ENCODE data around the gene CCER1.

The CCER1 gene

GRCh38 chr12:90969851-90970250, 14.9 kb upstream of the CCER1 start:
- H3K9me3 ChIP-seq (ENCODE audit: control insufficient read depth in 2 of 2, low read length in 2 of 2), result no peaks in the 10 kb centered on the region
- H3K4me1 ChIP-seq (ENCODE audit: control insufficient read depth, insufficient read depth, low read length), result no peaks in the 10 kb centered on the region
- H3K4me3 ChIP-seq (ENCODE audit: low read length in 2 of 2), result no peak overlapping the region
- no peaks in the 10 kb centered on the region for H3K27me3 ChIP-seq (ENCODE audit: control insufficient read depth in 1 of 2, insufficient read depth in 2 of 2, low read length in 2 of 2)
- H3K27ac ChIP-seq (ENCODE audit: low read length), result no peak overlapping the region
- no peak overlapping the region for H3K9ac ChIP-seq (ENCODE audit: low read length in 2 of 2)
- H3K36me3 ChIP-seq (ENCODE audit: control insufficient read depth in 2 of 2, insufficient read depth in 2 of 2, low read length in 2 of 2), result no peaks in the 10 kb centered on the region

GRCh38 chr12:90969346-90969745, 14.4 kb upstream of the CCER1 start:
- H3K36me3 ChIP-seq (ENCODE audit: control insufficient read depth in 2 of 2, insufficient read depth in 2 of 2, low read length in 2 of 2), result no peaks in the 10 kb centered on the region
- no peak overlapping the region for H3K4me3 ChIP-seq (ENCODE audit: low read length in 2 of 2)
- H3K4me1 ChIP-seq (ENCODE audit: control insufficient read depth, insufficient read depth, low read length), result no peaks in the 10 kb centered on the region
- H3K27me3 ChIP-seq (ENCODE audit: control insufficient read depth in 1 of 2, insufficient read depth in 2 of 2, low read length in 2 of 2), result no peaks in the 10 kb centered on the region
- H3K9ac ChIP-seq (ENCODE audit: low read length in 2 of 2), result no peak overlapping the region
- H3K9me3 ChIP-seq (ENCODE audit: control insufficient read depth in 2 of 2, low read length in 2 of 2), result no peaks in the 10 kb centered on the region
- H3K27ac ChIP-seq (ENCODE audit: low read length), result no peak overlapping the region

- no peak overlapping the region for H3K27ac ChIP-seq (ENCODE audit: low read length)
- no peaks in the 10 kb centered on the region for H3K9me3 ChIP-seq (ENCODE audit: control insufficient read depth in 2 of 2, low read length in 2 of 2)
- H3K4me1 ChIP-seq (ENCODE audit: control insufficient read depth, insufficient read depth, low read length), result no peaks in the 10 kb centered on the region
- no peaks in the 10 kb centered on the region for H3K27me3 ChIP-seq (ENCODE audit: control insufficient read depth in 1 of 2, insufficient read depth in 2 of 2, low read length in 2 of 2)
- no peak overlapping the region for H3K9ac ChIP-seq (ENCODE audit: low read length in 2 of 2)
- no peak overlapping the region for H3K4me3 ChIP-seq (ENCODE audit: low read length in 2 of 2)
- H3K36me3 ChIP-seq (ENCODE audit: control insufficient read depth in 2 of 2, insufficient read depth in 2 of 2, low read length in 2 of 2), result no peaks in the 10 kb centered on the region
Observed at GRCh38 chr12:90965204-90965603, 10.2 kb upstream of the CCER1 start.

- no peaks in the 10 kb centered on the region for H3K4me1 ChIP-seq (ENCODE audit: control insufficient read depth, insufficient read depth, low read length)
- no peaks in the 10 kb centered on the region for H3K9me3 ChIP-seq (ENCODE audit: control insufficient read depth in 2 of 2, low read length in 2 of 2)
- no peak overlapping the region for H3K27ac ChIP-seq (ENCODE audit: low read length)
- no peaks in the 10 kb centered on the region for H3K27me3 ChIP-seq (ENCODE audit: control insufficient read depth in 1 of 2, insufficient read depth in 2 of 2, low read length in 2 of 2)
- no peak overlapping the region for H3K4me3 ChIP-seq (ENCODE audit: low read length in 2 of 2)
- no peaks in the 10 kb centered on the region for H3K36me3 ChIP-seq (ENCODE audit: control insufficient read depth in 2 of 2, insufficient read depth in 2 of 2, low read length in 2 of 2)
- H3K9ac ChIP-seq (ENCODE audit: low read length in 2 of 2), result no peak overlapping the region
Observed at GRCh38 chr12:90964616-90965015, 9.6 kb upstream of the CCER1 start.

- Histone ChIP-seq H3K4me1 (ENCODE audit: control insufficient read depth, insufficient read depth, low read length) (no peaks in the 10 kb centered on the region), H3K9ac (ENCODE audit: low read length in 2 of 2) (no peak overlapping the region), H3K4me3 (ENCODE audit: low read length in 2 of 2) (no peak overlapping the region), H3K9me3 (ENCODE audit: control insufficient read depth in 2 of 2, low read length in 2 of 2) (no peaks in the 10 kb centered on the region), H3K36me3 (ENCODE audit: control insufficient read depth in 2 of 2, insufficient read depth in 2 of 2, low read length in 2 of 2) (no peaks in the 10 kb centered on the region), H3K27ac (ENCODE audit: low read length) (no peak overlapping the region), H3K27me3 (ENCODE audit: control insufficient read depth in 1 of 2, insufficient read depth in 2 of 2, low read length in 2 of 2) (no peaks in the 10 kb centered on the region)
Observed at GRCh38 chr12:90963946-90964345, 9.0 kb upstream of the CCER1 start.

- H3K4me3 ChIP-seq (ENCODE audit: low read length in 2 of 2), result no peak overlapping the region
- H3K9me3 ChIP-seq (ENCODE audit: control insufficient read depth in 2 of 2, low read length in 2 of 2), result no peaks in the 10 kb centered on the region
Observed at GRCh38 chr12:90961154-90961553, 6.2 kb upstream of the CCER1 start.

GRCh38 chr12:90959538-90960139, 4.7 kb upstream of the CCER1 start:
- H3K27ac ChIP-seq (ENCODE audit: low read length), result no peak overlapping the region
- H3K4me3 ChIP-seq (ENCODE audit: low read length in 2 of 2), result no peak overlapping the region
- no peaks in the 10 kb centered on the region for H3K4me1 ChIP-seq (ENCODE audit: control insufficient read depth, insufficient read depth, low read length)

More at GRCh38 chr12:90961154-90961553, 6.2 kb upstream of the CCER1 start:
- H3K36me3 ChIP-seq (ENCODE audit: control insufficient read depth in 2 of 2, insufficient read depth in 2 of 2, low read length in 2 of 2), result no peaks in the 10 kb centered on the region
- H3K27me3 ChIP-seq (ENCODE audit: control insufficient read depth in 1 of 2, insufficient read depth in 2 of 2, low read length in 2 of 2), result no peaks in the 10 kb centered on the region
- H3K9ac ChIP-seq (ENCODE audit: low read length in 2 of 2), result no peak overlapping the region
- H3K27ac ChIP-seq (ENCODE audit: low read length), result no peak overlapping the region
- no peaks in the 10 kb centered on the region for H3K4me1 ChIP-seq (ENCODE audit: control insufficient read depth, insufficient read depth, low read length)

GRCh38 chr12:90959032-90959431, 4.1 kb upstream of the CCER1 start:
- no peaks in the 10 kb centered on the region for H3K27me3 ChIP-seq (ENCODE audit: control insufficient read depth in 1 of 2, insufficient read depth in 2 of 2, low read length in 2 of 2)
- no peaks in the 10 kb centered on the region for H3K36me3 ChIP-seq (ENCODE audit: control insufficient read depth in 2 of 2, insufficient read depth in 2 of 2, low read length in 2 of 2)
- H3K27ac ChIP-seq (ENCODE audit: low read length), result no peak overlapping the region
- H3K9me3 ChIP-seq (ENCODE audit: control insufficient read depth in 2 of 2, low read length in 2 of 2), result no peaks in the 10 kb centered on the region
- H3K4me3 ChIP-seq (ENCODE audit: low read length in 2 of 2), result no peak overlapping the region
- no peak overlapping the region for H3K9ac ChIP-seq (ENCODE audit: low read length in 2 of 2)
- H3K4me1 ChIP-seq (ENCODE audit: control insufficient read depth, insufficient read depth, low read length), result no peaks in the 10 kb centered on the region

More at GRCh38 chr12:90959538-90960139, 4.7 kb upstream of the CCER1 start:
- Histone ChIP-seq H3K9me3 (ENCODE audit: control insufficient read depth in 2 of 2, low read length in 2 of 2) (no peaks in the 10 kb centered on the region), H3K36me3 (ENCODE audit: control insufficient read depth in 2 of 2, insufficient read depth in 2 of 2, low read length in 2 of 2) (no peaks in the 10 kb centered on the region), H3K9ac (ENCODE audit: low read length in 2 of 2) (no peak overlapping the region), H3K27me3 (ENCODE audit: control insufficient read depth in 1 of 2, insufficient read depth in 2 of 2, low read length in 2 of 2) (no peaks in the 10 kb centered on the region)

- Histone ChIP-seq H3K9me3 (ENCODE audit: control insufficient read depth in 2 of 2, low read length in 2 of 2) (no peaks in the 10 kb centered on the region), H3K36me3 (ENCODE audit: control insufficient read depth in 2 of 2, insufficient read depth in 2 of 2, low read length in 2 of 2) (no peaks in the 10 kb centered on the region), H3K27me3 (ENCODE audit: control insufficient read depth in 1 of 2, insufficient read depth in 2 of 2, low read length in 2 of 2) (no peaks in the 10 kb centered on the region), H3K27ac (ENCODE audit: low read length) (no peak overlapping the region), H3K4me3 (ENCODE audit: low read length in 2 of 2) (no peak overlapping the region), H3K4me1 (ENCODE audit: control insufficient read depth, insufficient read depth, low read length) (no peaks in the 10 kb centered on the region), H3K9ac (ENCODE audit: low read length in 2 of 2) (no peak overlapping the region)
Observed at GRCh38 chr12:90958347-90958746, 3.4 kb upstream of the CCER1 start.

- no peak overlapping the region for H3K27ac ChIP-seq (ENCODE audit: low read length)
- H3K9me3 ChIP-seq (ENCODE audit: control insufficient read depth in 2 of 2, low read length in 2 of 2), result no peaks in the 10 kb centered on the region
- H3K4me1 ChIP-seq (ENCODE audit: control insufficient read depth, insufficient read depth, low read length), result no peaks in the 10 kb centered on the region
- H3K27me3 ChIP-seq (ENCODE audit: control insufficient read depth in 1 of 2, insufficient read depth in 2 of 2, low read length in 2 of 2), result no peaks in the 10 kb centered on the region
- no peak overlapping the region for H3K9ac ChIP-seq (ENCODE audit: low read length in 2 of 2)
- no peak overlapping the region for H3K4me3 ChIP-seq (ENCODE audit: low read length in 2 of 2)
- H3K36me3 ChIP-seq (ENCODE audit: control insufficient read depth in 2 of 2, insufficient read depth in 2 of 2, low read length in 2 of 2), result no peaks in the 10 kb centered on the region
Observed at GRCh38 chr12:90954428-90954827, 548 bp downstream of the CCER1 start.

- Histone ChIP-seq H3K4me3 (ENCODE audit: low read length in 2 of 2) (no peak overlapping the region), H3K9me3 (ENCODE audit: control insufficient read depth in 2 of 2, low read length in 2 of 2) (no peaks in the 10 kb centered on the region), H3K27ac (ENCODE audit: low read length) (no peak overlapping the region), H3K36me3 (ENCODE audit: control insufficient read depth in 2 of 2, insufficient read depth in 2 of 2, low read length in 2 of 2) (no peaks in the 10 kb centered on the region), H3K4me1 (ENCODE audit: control insufficient read depth, insufficient read depth, low read length) (no peaks in the 10 kb centered on the region), H3K9ac (ENCODE audit: low read length in 2 of 2) (no peak overlapping the region), H3K27me3 (ENCODE audit: control insufficient read depth in 1 of 2, insufficient read depth in 2 of 2, low read length in 2 of 2) (no peaks in the 10 kb centered on the region)
Observed at GRCh38 chr12:90953956-90954421, 987 bp downstream of the CCER1 start.

All from stomach smooth muscle (tissue), 2 donors.